Stomach (tissue), 4 donors: ENCODE data around the gene DLG2.

Source experiments
- EP300 ChIP-seq: sonication (generic); formaldehyde crosslinking; IDR thresholded peaks from one replicate; pipeline ENCODE4 v1.6.1; 2017; ENCODE audit warnings: antibody characterized with exemption
- POLR2A ChIP-seq, 4 donors: fragments of 450-650 bp; IDR thresholded peaks; one replicate each; pipeline ENCODE4 v1.6.1; 2016; ENCODE audit warnings: antibody characterized with exemption in 4 of 4, control low read depth in 2 of 4, mild to moderate bottlenecking in 1 of 4, moderate library complexity in 1 of 4
- TF ChIP-seq, protein P1 (sequence below), 7 experiments: fragments of 450-650 bp in 4 of 7; fragments of 200-600 bp in 3 of 7; sonication (generic) in 3 of 7; IDR thresholded peaks; one replicate each; pipeline ENCODE4 v1.5.1; 2016 to 2019; ENCODE audit warnings: antibody characterized with exemption in 7 of 7, control low read depth in 2 of 7, mild to moderate bottlenecking in 1 of 7

DNA sequence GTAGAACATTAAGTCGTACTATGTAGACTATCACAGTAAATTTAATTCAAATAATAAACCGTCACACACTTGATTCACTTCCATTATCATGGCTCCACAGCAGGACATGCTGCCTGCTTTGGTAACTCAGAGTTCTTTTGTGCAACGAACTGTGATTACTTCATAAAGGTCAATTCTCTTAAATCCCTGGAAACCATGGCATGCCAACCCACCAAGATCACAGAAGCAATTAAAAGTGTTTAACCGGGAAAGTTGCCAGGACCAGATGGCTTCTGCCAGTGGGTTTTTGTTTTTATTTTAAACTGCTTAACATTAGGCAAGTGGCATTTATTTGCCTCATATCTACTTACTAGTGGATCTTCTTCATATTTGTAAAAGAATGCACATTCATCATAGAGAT is 1162.1 kb downstream of the DLG2 start:
- TF ChIP-seq, protein P1, sequence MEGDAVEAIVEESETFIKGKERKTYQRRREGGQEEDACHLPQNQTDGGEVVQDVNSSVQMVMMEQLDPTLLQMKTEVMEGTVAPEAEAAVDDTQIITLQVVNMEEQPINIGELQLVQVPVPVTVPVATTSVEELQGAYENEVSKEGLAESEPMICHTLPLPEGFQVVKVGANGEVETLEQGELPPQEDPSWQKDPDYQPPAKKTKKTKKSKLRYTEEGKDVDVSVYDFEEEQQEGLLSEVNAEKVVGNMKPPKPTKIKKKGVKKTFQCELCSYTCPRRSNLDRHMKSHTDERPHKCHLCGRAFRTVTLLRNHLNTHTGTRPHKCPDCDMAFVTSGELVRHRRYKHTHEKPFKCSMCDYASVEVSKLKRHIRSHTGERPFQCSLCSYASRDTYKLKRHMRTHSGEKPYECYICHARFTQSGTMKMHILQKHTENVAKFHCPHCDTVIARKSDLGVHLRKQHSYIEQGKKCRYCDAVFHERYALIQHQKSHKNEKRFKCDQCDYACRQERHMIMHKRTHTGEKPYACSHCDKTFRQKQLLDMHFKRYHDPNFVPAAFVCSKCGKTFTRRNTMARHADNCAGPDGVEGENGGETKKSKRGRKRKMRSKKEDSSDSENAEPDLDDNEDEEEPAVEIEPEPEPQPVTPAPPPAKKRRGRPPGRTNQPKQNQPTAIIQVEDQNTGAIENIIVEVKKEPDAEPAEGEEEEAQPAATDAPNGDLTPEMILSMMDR (IDR thresholded peaks at IDR 0.05): no peak
- TF ChIP-seq EP300: no peak
- TF ChIP-seq POLR2A (IDR thresholded peaks at IDR 0.05): no peak
